K562 (cell line): ENCODE measurements around the gene FUNDC2. TPM values are rescaled to one million over a fixed set of nuclear protein-coding genes. Genes with fewer than 3 reads are reported as not detected.

ENCODE experiments used
- ATAC-seq: fragments of 200-7000 bp; cut with Tn5 transposase; 3 replicates; pipeline ENCODE4 v1.9.1; 2020; ENCODE audit warnings: moderate library complexity
- BruUV-seq: library from RNA; stranded (reverse); fragments of 400-500 nt; replicated peaks from 2 replicates; lab custom pipeline; 2021; lab: Mats Ljungman, UMichigan
- CTCF ChIA-PET: fragments of 300-600 bp; formaldehyde crosslinking; extraction: SDS; loops from one replicate; lab custom pipeline; 2021; ENCODE audit warnings: low intra/inter-chr PET ratio; lab: Yijun Ruan, JAX
- POLR2A ChIA-PET: fragments of 300-600, 350-650 bp; sonication (Branson Sonifier 250); formaldehyde crosslinking; extraction: SDS; loops from one replicate; lab custom pipeline; 2021; ENCODE audit warnings: antibody characterized with exemption, inconsistent platforms; lab: Yijun Ruan, JAX
- DNase-seq, 4 experiments: peaks; one replicate each; pipeline versions ENCODE4 v3.0.0 to v3.0.0-alpha.2; 2011 to 2018; ENCODE audit warnings: low spot score in 3 of 4, mixed read lengths in 3 of 4; ENCODE audit errors: extremely low read depth in 1 of 4
- FAIRE-seq: peaks from 2 replicates; lab custom pipeline; 2011; peaks lifted over from hg19 to GRCh38; lab: Jason Lieb, UNC
- H2AFZ ChIP-seq: 2 replicates; pipeline ENCODE4 v1.6.0; 2011; ENCODE audit warnings: low read depth, low read length, control low read depth, inconsistent platforms
- H3K27ac ChIP-seq: fragments of 200-600 bp; 3 replicates; pipeline ENCODE4 v1.8.0; 2011; ENCODE audit warnings: low read depth, mild to moderate bottlenecking, control low read depth, inconsistent platforms, low read length, moderate library complexity, mixed read lengths; ENCODE audit errors: extremely low read depth
- H3K27me3 ChIP-seq, 2 experiments: fragments of 300-600 bp in 1 of 2; 2 replicates in 1 of 2; 3 replicates in 1 of 2; pipeline versions ENCODE4 v1.6.0 to v1.8.0; 2011; ENCODE audit warnings: inconsistent platforms in 2 of 2, low read length in 2 of 2, mild to moderate bottlenecking in 1 of 2, mixed read lengths in 1 of 2, moderate library complexity in 1 of 2; ENCODE audit not compliant: control insufficient read depth in 2 of 2, insufficient read depth in 2 of 2
- H3K36me3 ChIP-seq: fragments of 300-600 bp; 3 replicates; pipeline ENCODE4 v1.8.0; 2011; ENCODE audit warnings: mild to moderate bottlenecking, low read length, inconsistent platforms; ENCODE audit not compliant: control insufficient read depth, insufficient read depth
- H3K4me1 ChIP-seq, 2 experiments: fragments of 200-600 bp in 1 of 2; replicated peaks in 1 of 2; 2 replicates in 1 of 2; 3 replicates in 1 of 2; pipeline versions ENCODE4 v1.5.1 to v1.8.0; 2011; ENCODE audit warnings: inconsistent platforms in 2 of 2, low read length in 2 of 2, mild to moderate bottlenecking in 1 of 2, mixed read lengths in 1 of 2, moderate library complexity in 1 of 2; ENCODE audit not compliant: control insufficient read depth in 2 of 2, insufficient read depth in 2 of 2
- H3K4me2 ChIP-seq: 2 replicates; pipeline ENCODE4 v1.6.1; 2011; ENCODE audit warnings: low read length, control low read depth, inconsistent platforms, mixed read lengths; ENCODE audit not compliant: insufficient read depth
- H3K4me3 ChIP-seq: fragments of 200-600 bp; sonication (generic), shearing (Covaris generic); 2 replicates; pipeline ENCODE4 v1.5.1; 2016; ENCODE audit warnings: control low read depth, inconsistent platforms
- H3K79me2 ChIP-seq: fragments of 200-600 bp; 3 replicates; pipeline ENCODE4 v1.8.0; 2011; ENCODE audit warnings: low read length, inconsistent platforms; ENCODE audit not compliant: control insufficient read depth, insufficient read depth
- H3K9ac ChIP-seq, 2 experiments: 2 replicates each; pipeline versions ENCODE4 v1.6.0 to v1.6.1; 2011; ENCODE audit warnings: low read depth in 2 of 2, low read length in 2 of 2, control low read depth in 1 of 2, inconsistent platforms in 1 of 2, mild to moderate bottlenecking in 1 of 2, mixed read lengths in 1 of 2; ENCODE audit not compliant: insufficient read depth in 1 of 2
- H3K9me1 ChIP-seq: one replicate; pipeline ENCODE4 v1.6.0; 2011; ENCODE audit warnings: inconsistent platforms, mild to moderate bottlenecking, low read length, moderate library complexity; ENCODE audit not compliant: control insufficient read depth, insufficient read depth
- H3K9me3 ChIP-seq: replicated peaks from 2 replicates; pipeline ENCODE4 v1.5.1; 2011; ENCODE audit warnings: low read depth, low read length, inconsistent platforms; ENCODE audit not compliant: control insufficient read depth, insufficient read depth
- H4K20me1 ChIP-seq: replicated peaks from 2 replicates; pipeline ENCODE4 v1.6.1; 2011; ENCODE audit warnings: low read length, inconsistent platforms, mixed read lengths; ENCODE audit not compliant: control insufficient read depth, insufficient read depth
- ATF6 ChIP-seq: sonication (generic); formaldehyde crosslinking; IDR thresholded peaks from 2 replicates; pipeline ENCODE4 v1.4.0; 2020; ENCODE audit warnings: mild to moderate bottlenecking, missing genetic modification reagents
- CBX1 ChIP-seq: sonication (generic); IDR thresholded peaks from 2 replicates; pipeline ENCODE4 v1.6.1; 2016; ENCODE audit warnings: antibody characterized with exemption, low read depth, mild to moderate bottlenecking
- CREBBP ChIP-seq: IDR thresholded peaks from one replicate; pipeline ENCODE4 v1.6.1; 2012; ENCODE audit warnings: low read depth, mild to moderate bottlenecking, control low read depth, inconsistent platforms, low read length
- DMBX1 ChIP-seq: fragments of 250-450 bp; sonication (Bioruptor Pico); IDR thresholded peaks from 2 replicates; pipeline ENCODE4 v1.8.0; 2022; ENCODE audit warnings: inconsistent platforms, mild to moderate bottlenecking, moderate library complexity, borderline replicate concordance
- HNRNPH1 ChIP-seq: fragments of 200-400 bp; formaldehyde crosslinking; optimal IDR thresholded peaks from 2 replicates; pipeline ENCODE3; 2017; ENCODE audit warnings: low read depth, mild to moderate bottlenecking, low read length, moderate library complexity
- MCM3 ChIP-seq: fragments of 450-650 bp; IDR thresholded peaks from 2 replicates; pipeline ENCODE4 v1.6.1; 2016
- MTF1 ChIP-seq: fragments of 250-450 bp; sonication (Bioruptor Pico); IDR thresholded peaks from 2 replicates; pipeline ENCODE4 v1.9.0; 2021; ENCODE audit warnings: moderate library complexity, mild to moderate bottlenecking, inconsistent platforms, borderline replicate concordance
- POLR2AphosphoS5 ChIP-seq: IDR thresholded peaks from 2 replicates; pipeline ENCODE4 v1.6.1; 2011; ENCODE audit warnings: mild to moderate bottlenecking, low read depth, low read length, moderate library complexity; ENCODE audit not compliant: control insufficient read depth, insufficient read depth
- RBM25 ChIP-seq: fragments of 200-400 bp; formaldehyde crosslinking; IDR thresholded peaks from 2 replicates; pipeline ENCODE4 v1.6.1; 2018; ENCODE audit warnings: low read length, low read depth, moderate library complexity; ENCODE audit not compliant: severe bottlenecking
- RUNX1 ChIP-seq: sonication (generic); IDR thresholded peaks from 2 replicates; pipeline ENCODE4 v1.6.1; 2016; ENCODE audit warnings: antibody characterized with exemption, low read depth
- SAFB2 ChIP-seq: fragments of 200-400 bp; formaldehyde crosslinking; IDR thresholded peaks from 2 replicates; pipeline ENCODE4 v1.6.1; 2018; ENCODE audit warnings: borderline replicate concordance, low read length, low read depth, moderate library complexity; ENCODE audit not compliant: severe bottlenecking
- SMAD2 ChIP-seq: fragments of 150-350 bp; IDR thresholded peaks from 2 replicates; pipeline ENCODE4 v1.6.1; 2014; ENCODE audit warnings: low read depth, mild to moderate bottlenecking, low read length
- SMARCB1 ChIP-seq: IDR thresholded peaks from 2 replicates; pipeline ENCODE4 v1.6.1; 2011; ENCODE audit warnings: improper control_type of control experiment, low read depth; ENCODE audit not compliant: insufficient read length
- TCFL5 ChIP-seq: fragments of 250-450 bp; sonication (Bioruptor Pico); conservative IDR thresholded peaks from 2 replicates; pipeline ENCODE4 v1.6.1; 2021; ENCODE audit warnings: mild to moderate bottlenecking, moderate library complexity, matching md5 sums
- TEAD2 ChIP-seq: fragments of 450-650 bp; IDR thresholded peaks from 2 replicates; pipeline ENCODE4 v1.6.1; 2016; ENCODE audit warnings: missing genetic modification characterization, control low read depth, missing compliant biosample characterization
- ZFP36 ChIP-seq: fragments of 150-350 bp; IDR thresholded peaks from 2 replicates; pipeline ENCODE4 v1.6.1; 2018; ENCODE audit warnings: low read length, low read depth; ENCODE audit not compliant: partially characterized antibody
- ZNF75A ChIP-seq: fragments of 450-650 bp; formaldehyde crosslinking; IDR thresholded peaks from 2 replicates; pipeline ENCODE4 v1.4.0; 2020; ENCODE audit warnings: mild to moderate bottlenecking
- WGBS: fragments of 100-300 bp; shearing (Covaris generic); methylation state at CpG from one replicate; pipeline ENCODE4 v1.1.6; 2016; ENCODE audit warnings: low coverage, mixed read lengths; ENCODE audit not compliant: insufficient coverage; ENCODE audit errors: missing lambda C conversion rate; 5-methylcytosine and 5-hydroxymethylcytosine counted together
- in situ Hi-C: fragments of 300-500 bp; cut with MboI; formaldehyde crosslinking; loops from 4 replicates; pipeline ENCODE4 v1.15.0; 2018; ENCODE audit warnings: inconsistent platforms, mixed read lengths
- intact Hi-C: fragments of 100-400 bp; cut with micrococcal nuclease; formaldehyde crosslinking; loops from 2 replicates; pipeline ENCODE4 v1.14.2; 2022
- polyA plus RNA-seq, 8 experiments: library from polyadenylated mRNA; depleted of rRNA in 4 of 8; stranded (reverse) in 5 of 8; unstranded in 3 of 8; fragments of >200 nt; fragmentation: Nextera tagmentation in 2 of 8; fragmentation: Illumina TruSeq in 1 of 8; extraction: Ambion mirVana in 2 of 8; extraction: Trizol in 1 of 8; gene quantifications; 2 replicates each; pipeline versions ENCODE4 v1.2.1 to v1.2.3, GENCODE V29; 2011 to 2014; ENCODE audit warnings: inconsistent platforms in 1 of 8, missing spikeins in 1 of 8
- total RNA-seq, 7 experiments: library from RNA; depleted of rRNA in 6 of 7; stranded (reverse); fragments of >200 nt in 6 of 7; fragmentation: Illumina TruSeq in 2 of 7; extraction: Trizol in 2 of 7; gene quantifications; 2 replicates each; pipeline versions ENCODE4 v1.2.1 to v1.2.3, GENCODE V29; 2011 to 2021; ENCODE audit warnings: low replicate concordance in 1 of 7
- TF ChIP-seq, protein P1 (sequence below), 2 experiments: fragments of 450-650 bp in 1 of 2; sonication (generic) in 1 of 2; formaldehyde crosslinking in 1 of 2; IDR thresholded peaks in 1 of 2; conservative IDR thresholded peaks in 1 of 2; 2 replicates each; pipeline versions ENCODE4 v1.6.1 to v1.8.1; 2016 to 2023; ENCODE audit warnings: mild to moderate bottlenecking in 2 of 2, moderate library complexity in 2 of 2, inconsistent platforms in 1 of 2, missing genetic modification reagents in 1 of 2

FUNDC2 gene
- total and polyA plus RNA-seq, 9 of the 15 experiments (the other 6 are each of a cell fraction or from before 2014, with no cell fraction given) = 50.6 to 235 (median 123) TPM

DNA sequence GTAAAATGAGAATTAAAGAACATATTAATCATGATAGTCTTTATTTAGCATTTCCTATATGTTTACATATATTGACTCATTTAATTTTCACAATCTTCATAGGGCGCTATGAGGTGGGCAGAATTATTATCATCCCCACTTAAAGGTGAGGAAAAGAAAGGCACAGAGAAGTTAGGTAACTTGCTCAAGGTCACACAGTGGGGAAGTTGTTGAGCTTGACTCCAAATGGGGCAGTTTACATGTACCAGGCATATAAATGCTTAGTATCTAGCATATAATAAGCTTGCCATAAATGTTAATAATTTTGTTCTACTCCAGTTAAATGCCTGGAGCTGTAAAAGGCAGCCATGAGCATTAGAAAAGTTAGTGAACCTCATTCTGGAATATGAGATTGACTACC is 42.8 kb downstream of the FUNDC2 start:
- in situ Hi-C loops = no loop called here
- POLR2A ChIA-PET = no interaction called here
- peak overlapping the region in 1 of 2 experiments; percentile 75; a peak in 2 of 4 replicates for H3K9ac ChIP-seq
- TF ChIP-seq RBM25 = peak; percentile 75
- no peak for TF ChIP-seq DMBX1 (CRISPR knock-in tag)
- TF ChIP-seq ZFP36 = peak; percentile 81
- TF ChIP-seq HNRNPH1 = no peak
- no peak for TF ChIP-seq ZNF75A (CRISPR knock-in tag)
- TF ChIP-seq TCFL5 (CRISPR knock-in tag) = no peak
- no peak for TF ChIP-seq MTF1 (CRISPR knock-in tag)
- TF ChIP-seq POLR2AphosphoS5 = no peak
- no peak for TF ChIP-seq ATF6 (CRISPR knock-in tag)
- TF ChIP-seq, protein P1, sequence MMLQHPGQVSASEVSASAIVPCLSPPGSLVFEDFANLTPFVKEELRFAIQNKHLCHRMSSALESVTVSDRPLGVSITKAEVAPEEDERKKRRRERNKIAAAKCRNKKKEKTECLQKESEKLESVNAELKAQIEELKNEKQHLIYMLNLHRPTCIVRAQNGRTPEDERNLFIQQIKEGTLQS (IDR thresholded peaks at IDR 0.05) = no peak
- TF ChIP-seq, protein P1 (CRISPR knock-in tag; conservative IDR thresholded peaks at IDR 0.05) = no peak
- no peak for TF ChIP-seq SMAD2
- TF ChIP-seq SMARCB1 = no peak
- TF ChIP-seq SAFB2 = no peak
- no peak for TF ChIP-seq MCM3
- TF ChIP-seq CREBBP = no peak
- no peak for TF ChIP-seq RUNX1
- TF ChIP-seq TEAD2 (tag) = no peak
- no peak for TF ChIP-seq CBX1

More for the DNA sequence above, 42.8 kb downstream of the FUNDC2 start:
- Histone ChIP-seq H3K4me2 (peak overlapping the region; percentile 79), H3K9me1 (no peaks in the 10 kb centered on the region), H3K27me3 (no peaks in the 10 kb centered on the region), H3K4me1 (peaks cover 4 to 11% of the 10 kb centered on the region in 2 experiments; a peak in 4 of 5 replicates), H3K79me2 (peaks cover 61% of the 10 kb centered on the region), H4K20me1 (no peaks in the 10 kb centered on the region), H3K36me3 (peaks cover 17% of the 10 kb centered on the region), H3K9me3 (no peaks in the 10 kb centered on the region), H2AFZ (0 out of 2 replicates have a peak overlapping the region, but pooled peaks have one; percentile 92), H3K4me3 (peak overlapping the region; percentile 71), H3K27ac (no peak overlapping the region)
- no peak for FAIRE-seq
- intact Hi-C loops = no loop called here
- no peak for ATAC-seq
- WGBS = 18% methylated on average over 1 of the region's 1 CpG
- CTCF ChIA-PET = interaction anchor here (0.8 kb wide), 1 partner anchor 103 kb away, joined by 3 read pairs; no protein-coding TSS in a partner anchor
- no peak for DNase-seq
- BruUV-seq = no TSS peak
